GM10847 (cell line): Measurements from ENCODE around the gene RYK.
A peak's percentile ranks its signal among the peaks of the same experiment; 100 is the strongest.

Experiments used
- POLR2A ChIP-seq: IDR thresholded peaks from 2 replicates; pipeline ENCODE4 v1.6.1; 2011; ENCODE audit not compliant: insufficient read length; ENCODE audit errors: extremely low read depth

Gene RYK

DNA sequence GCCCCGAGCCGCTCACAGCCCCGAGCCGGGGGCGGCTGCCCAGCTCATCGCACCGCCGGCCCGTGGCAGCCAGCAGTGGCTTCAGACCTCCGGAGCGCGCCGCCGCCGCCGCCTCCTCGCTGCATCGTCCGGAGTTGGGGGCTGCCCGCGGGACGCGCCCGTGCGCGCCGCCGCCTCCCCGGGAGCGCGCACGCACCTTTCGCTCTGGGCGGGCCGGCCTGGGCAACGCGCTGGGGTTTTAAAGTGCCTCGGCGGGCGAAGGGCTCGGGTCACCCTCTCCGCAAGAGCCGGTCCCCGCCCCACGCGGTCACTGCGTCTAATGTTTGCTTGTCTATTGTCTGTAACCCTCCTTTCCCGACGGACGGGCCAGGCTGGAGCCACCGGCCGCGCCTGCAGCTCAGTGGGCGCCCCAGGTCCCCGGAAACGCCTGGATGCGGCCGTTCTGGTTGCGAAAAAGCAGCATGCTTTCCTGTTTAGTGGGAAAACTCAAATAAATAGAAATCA lies at the start of gene RYK:
RYK (minus strand) TSS at position 143 of the 504 bp plus-strand sequence. CDS start 205 bp downstream, outside the sequence.
- TF ChIP-seq POLR2A = peak; percentile 61

DNA sequence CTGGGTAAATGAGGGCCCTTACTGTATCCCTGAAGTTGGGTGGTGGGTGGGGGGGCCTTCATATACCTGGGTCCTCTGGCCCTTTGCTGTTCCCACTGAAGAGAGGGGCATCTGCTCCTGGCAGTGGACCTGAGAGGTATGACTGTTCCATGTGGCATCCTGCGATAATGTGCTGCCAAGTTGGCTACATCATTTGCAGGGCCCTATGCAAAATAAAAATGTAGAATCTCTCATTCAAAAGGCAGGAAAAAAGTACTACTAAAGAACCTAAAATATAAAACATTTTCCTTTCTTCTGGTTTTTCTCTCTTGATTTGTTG lies 49.2 kb upstream of the RYK start:
- TF ChIP-seq POLR2A = no peak

DNA sequence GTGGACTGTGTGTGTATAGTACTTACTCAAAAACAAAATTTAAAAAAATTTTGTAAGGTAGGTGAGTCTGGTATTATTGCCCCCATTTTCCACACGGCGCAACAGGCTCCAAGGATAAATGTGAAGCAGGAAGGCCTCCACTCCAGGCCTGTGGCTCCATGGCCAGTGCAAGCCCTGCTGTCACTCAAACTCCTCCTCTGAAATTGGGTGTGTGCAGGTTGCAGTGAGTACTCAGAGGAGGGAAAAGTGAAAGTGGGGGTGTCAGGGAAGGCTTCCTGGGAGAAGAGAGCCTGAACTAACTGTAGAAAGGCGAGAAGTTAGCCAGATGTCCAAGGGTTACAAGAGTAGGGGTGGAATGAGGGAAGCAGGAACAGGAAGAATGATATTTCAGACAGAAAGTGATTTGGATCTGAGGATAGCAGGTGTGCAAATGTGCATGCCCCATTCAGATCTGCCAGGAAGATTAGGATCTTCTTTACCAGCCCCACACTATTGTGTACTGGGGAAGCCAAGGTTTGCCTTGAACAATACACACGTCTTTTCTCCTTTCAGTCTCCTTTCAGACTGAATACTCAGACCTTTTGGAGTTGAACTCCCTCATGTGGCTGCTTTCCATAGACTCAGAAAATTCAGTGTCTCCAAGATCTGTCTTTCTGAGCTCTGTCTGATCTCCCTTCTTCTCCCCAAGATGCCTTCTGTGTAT lies 48.7 kb upstream of the RYK start:
- TF ChIP-seq POLR2A = no peak

DNA sequence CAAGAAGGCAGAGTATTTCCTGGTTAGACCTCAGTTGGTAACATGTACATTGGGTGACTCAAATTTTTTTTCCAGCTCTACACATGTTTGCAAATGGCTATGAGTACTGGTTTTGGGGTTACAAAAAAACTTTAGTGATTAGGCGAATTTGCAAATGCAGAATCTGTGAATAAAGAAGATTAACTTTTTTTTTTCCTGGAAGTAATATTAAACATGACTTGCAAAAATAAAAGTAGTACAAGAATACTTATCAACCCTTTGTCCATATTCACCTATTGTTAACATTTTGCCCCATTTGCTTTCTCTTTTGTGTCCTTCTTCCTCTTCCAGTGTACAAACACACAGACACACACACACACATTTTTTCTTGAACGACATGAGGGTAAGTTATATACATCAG lies 47.6 kb upstream of the RYK start:
- no peak for TF ChIP-seq POLR2A

DNA sequence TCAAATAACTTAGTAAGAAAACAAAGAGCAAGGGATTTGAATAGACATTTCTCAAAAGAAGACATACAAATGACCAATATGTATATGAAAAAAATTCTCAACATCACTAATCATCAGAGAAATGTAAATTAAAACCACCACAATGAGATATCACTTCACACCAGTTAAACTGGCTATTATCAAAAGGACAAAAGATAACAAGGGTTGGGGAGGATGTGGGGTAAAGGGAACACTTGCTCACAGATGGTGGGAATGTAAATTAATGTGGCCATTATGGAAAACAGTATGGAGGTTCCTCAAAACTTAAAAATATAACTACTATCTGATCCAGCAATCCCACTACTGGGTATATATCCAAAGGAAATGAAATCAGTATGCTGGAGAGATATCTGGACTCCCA lies 46.0 kb upstream of the RYK start:
- TF ChIP-seq POLR2A = no peak

DNA sequence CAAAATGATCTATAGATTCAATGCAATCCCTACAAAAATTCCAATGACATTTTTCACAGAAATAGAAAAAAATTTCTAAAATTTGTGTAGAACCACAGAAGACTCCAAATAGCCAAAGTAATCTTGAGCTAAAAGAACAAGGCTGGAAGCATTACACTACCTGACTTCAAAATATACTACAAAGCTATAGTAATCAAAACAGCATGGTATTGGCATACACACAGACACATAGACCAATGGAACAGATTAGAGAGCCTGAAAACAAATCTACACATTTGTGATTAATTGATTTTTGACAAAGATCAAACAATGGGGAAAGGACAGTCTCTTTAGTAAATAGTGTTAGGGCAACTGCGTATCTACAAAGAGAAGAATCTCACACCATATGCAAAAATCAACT lies 45.3 kb upstream of the RYK start:
- no peak for TF ChIP-seq POLR2A

DNA sequence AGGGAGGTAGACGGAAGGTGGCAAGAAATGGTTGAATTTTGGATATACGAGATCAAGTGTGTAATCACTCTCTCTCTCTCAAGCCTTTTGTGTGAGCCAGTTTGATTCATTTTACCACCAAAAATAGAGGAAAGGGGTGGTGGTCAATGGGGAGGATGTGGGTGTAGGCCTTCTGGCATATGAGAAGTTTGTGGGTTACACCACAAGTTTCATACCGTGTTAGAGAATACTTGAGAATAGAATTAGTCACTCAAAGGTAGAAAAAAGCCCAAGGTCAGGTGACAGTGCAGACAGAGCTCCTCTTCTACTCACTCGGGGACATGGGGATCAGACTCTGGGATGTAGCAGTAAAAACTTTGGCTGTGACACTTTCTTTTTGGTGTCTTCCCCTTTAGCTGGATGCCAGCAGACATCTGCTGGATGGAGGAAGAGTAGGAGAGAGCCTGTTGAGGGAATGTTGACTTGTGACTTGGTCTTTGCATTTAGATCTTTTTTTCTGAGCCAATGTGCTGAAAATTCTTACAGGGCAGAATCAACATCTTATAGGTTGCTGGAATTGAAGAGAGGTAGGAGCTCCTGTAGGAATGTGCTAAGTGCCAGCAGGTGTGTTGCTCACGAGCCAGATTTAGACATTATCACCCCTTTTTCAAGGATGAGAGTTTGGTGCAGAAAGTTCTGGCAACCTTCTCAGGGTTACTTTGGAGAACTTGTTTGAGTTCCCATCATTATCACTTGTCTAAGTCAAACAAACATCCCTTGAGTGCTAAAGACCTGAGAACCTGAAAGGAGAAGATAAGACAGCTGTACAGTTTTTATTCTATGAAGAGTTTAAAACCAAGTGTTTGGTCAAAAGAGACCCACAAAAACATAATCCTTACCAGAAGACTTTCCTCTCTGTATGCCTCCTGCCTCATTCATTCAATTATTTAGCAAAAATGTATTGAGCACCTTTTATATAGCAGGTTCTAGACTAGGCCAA lies 43.9 kb upstream of the RYK start:
- TF ChIP-seq POLR2A = no peak

DNA sequence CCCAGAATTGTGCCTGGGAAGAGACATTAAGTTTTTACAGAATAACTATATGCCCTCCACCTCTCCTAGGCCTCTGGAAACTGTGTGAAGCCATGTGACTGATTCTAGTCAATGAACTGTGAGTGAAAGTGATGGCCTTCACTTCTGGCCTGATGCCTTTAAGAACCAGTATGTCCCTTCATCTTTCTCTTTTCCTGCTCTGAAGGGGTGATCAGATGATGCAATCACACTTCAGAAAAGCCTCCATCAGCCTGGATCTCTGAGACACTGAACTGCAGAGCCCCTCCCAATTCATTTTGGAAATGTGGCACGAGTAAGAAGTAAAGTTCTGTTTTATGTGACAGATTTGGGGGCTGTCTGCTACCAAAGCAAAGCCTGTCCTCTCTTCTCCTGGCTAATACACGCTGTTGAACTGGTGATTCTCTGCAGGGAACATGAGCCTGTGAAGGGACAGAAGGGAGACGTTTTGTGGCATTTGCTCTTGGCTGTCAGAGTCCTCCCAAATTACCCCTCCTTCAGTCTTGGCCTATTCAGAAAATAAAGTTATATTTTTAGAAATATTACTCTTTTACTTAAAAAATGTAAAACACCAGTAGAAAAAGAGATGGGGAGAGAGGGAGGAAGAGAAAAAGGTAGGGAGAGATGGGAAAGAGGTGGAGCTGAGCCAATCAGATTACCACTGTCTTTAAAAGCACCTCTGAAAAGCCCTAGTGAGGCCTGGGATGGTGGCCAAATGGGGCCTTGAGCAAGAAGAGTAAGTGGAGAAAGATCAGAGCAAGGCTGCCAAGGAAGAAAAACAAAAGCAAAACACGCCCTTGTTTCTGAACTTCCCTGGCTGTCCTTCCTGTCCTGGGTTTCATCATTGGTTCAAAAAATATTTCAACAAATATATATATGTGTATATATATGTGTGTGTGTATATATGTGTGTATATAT lies 40.9 kb upstream of the RYK start:
- TF ChIP-seq POLR2A = no peak

DNA sequence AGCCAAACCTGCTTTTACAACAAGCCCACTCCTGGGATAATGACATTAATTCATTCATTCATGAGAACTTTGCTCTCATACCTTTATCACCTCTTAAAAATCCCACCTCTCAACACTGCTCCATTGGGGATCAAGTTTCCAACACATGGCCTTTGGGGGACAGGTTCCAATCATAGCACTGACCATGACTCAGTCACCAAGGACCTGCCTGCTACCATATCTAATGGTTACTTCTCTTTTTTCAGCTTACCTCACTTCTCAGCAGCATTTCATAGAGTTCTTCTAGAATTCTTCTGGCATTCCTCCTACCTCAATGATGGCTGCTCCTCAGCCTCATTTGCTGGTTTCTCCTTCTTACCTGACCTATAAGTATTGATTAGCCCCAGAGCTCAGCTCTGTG lies 36.9 kb upstream of the RYK start:
- no peak for TF ChIP-seq POLR2A

DNA sequence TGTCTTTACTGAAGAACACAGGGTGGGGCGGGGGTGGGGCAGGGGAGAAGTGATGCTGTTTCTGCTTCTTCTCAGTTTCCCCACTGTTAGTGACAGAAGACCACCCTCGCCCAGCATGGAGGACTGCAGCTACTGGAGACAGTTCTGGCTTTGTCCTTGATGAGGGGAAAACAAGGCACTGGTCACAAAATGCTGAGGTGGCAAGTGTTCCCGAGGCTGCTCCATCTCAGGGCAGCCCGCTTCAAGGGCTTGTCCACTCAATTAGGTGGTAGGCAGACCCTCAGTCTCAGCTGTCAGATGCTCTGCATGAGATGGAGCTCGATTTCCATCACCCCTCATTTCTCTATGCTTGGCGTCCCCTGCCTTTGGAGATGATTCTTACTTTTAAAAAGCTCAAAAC lies 33.8 kb upstream of the RYK start:
- TF ChIP-seq POLR2A = no peak

DNA sequence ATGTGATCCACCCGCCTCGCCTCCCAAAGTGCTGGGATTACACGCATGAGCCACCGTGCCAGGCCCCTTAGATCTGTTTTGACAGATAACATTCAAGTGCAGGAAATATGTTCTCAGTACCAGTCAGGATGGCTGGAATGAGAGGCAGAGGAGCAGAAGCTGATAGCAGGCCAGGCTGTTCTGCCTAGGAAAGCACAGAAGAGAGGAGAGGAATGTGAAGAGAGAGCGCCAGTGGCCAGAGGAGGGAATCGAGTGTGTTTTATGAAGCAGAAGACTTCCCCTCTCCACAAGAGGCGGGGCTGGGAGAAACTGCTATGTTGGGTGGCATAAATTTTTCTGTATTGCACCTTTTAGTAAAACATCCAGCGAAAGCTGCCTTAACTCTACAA lies 32.0 kb upstream of the RYK start:
- TF ChIP-seq POLR2A = no peak

DNA sequence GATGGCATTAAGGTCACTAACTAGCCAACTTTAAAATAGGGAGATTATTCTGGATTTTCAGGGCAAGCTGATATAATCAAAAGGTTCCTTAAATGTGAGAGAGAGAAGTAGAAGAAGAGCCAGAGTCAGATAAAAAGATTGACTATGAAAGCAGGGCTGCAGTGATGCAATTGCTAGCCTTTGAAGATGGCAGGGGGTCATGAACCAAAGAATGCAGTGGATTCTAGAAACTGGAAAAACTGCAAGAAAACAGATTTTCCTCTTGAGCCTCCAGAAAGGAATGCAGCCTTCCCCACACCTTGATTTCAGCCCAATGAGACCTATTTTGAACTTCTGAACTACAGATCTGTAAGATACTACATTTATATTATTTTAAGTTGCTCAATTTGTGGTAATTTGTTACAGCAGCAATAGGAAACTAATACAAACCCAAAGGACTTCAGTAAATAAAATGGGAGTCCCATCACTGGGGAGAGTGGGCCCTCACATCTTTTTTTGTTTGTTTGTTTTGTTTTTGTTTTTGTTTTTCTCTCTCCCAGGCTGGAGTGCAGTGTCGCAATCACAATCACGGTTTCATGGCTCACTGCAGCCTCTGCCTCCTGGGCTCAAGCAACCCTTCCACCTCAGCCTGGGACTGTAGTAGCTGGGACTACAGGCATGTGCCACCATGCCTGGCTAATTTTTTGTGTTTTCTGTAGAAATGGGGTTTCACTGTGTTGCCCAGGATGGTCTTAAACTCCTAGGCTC lies 31.4 kb upstream of the RYK start:
- no peak for TF ChIP-seq POLR2A

DNA sequence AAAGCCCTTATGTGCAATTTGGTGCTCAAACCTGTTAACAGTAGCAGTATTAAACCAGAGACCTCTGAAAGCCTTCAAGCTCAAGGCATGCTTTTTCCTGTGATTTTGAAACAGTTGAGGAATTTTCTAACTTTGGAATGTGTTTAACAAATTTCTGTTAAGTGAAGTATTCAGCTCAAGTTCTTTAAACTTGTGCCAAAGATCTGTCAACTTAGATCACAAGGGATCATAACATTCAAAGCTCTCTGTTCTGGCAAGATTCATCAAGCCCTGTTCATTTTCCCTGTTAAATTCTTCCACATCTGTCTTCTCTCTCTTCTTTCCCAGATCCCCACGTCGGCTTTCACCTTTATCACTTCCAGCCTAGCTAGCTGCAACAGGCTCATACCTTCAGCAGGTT lies 28.8 kb upstream of the RYK start:
- TF ChIP-seq POLR2A = no peak

DNA sequence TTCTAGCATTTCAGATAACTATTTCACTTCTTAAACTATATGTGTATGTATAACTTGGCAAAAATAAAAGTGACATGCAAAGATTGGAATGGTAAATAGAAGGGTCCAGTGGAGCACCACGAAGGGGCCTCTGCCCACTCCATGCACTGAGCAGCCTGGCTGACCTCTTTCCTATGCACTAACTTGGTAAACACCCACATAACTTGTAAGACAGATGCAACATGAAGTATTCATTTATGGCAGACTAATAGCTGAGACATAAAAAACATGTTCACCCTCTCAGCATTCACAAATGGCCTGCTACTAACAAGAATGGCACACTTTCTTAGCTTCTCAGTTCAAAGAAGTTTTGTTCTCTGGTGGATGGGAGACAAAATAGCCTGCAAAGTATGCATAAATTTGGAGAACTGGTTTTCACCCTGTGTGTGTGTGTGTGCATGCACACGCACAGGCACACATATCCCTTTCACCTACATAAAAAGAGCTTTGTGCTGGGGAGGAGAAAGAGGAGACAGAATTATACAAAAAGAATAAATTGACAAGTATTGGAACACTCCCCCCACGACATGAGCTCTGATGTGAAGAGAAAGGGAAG lies 26.5 kb upstream of the RYK start:
- no peak for TF ChIP-seq POLR2A

DNA sequence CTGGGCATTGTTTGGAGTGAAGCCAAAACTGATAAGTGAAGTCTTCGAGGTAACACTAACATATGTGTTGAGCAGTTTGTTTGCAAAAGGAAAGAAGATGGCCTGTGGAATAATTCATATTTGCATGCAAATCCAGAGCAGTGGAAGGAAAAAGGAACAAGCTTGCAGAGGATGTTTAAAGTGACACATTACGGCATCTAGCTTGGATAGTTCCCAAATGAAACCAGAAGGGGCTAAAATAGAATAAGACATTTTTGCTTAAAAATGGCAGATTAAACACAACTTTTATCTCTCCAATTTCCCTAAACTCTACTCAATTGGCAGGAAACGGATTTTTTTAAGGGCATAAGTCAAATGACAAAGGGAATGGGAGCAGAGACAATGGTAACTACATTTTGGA lies 25.4 kb upstream of the RYK start:
- TF ChIP-seq POLR2A = no peak

DNA sequence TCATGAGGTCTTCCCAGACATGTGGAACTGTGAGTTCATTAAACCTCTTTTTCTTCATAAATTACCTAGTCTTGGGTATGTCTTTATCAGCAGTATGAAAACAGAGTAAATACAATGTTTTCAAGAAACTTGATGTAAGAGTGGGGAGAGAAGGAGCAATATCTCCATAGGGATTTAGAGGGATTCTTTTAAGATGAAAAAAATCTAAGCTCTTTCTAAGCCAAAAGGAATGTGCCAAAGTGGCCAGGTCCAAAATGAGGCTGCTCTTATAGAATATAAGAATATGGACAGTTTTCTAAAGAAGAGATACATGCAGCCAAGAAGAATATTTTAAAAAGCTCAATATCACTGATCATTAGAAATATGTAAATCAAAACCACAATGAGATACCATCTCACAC lies 23.9 kb upstream of the RYK start:
- TF ChIP-seq POLR2A = no peak
